Caki2 (cell line): ENCODE measurements around the gene NUBPL. TPM values are rescaled to one million over a fixed set of nuclear protein-coding genes. Genes with fewer than 3 reads are reported as not detected.
"Not testable (repeated sequence)": the region's sequence is repeated elsewhere in the genome, so short reads cannot be mapped to it uniquely, and the experiment has no call there.

Source experiments
- DNase-seq: peaks from one replicate; pipeline ENCODE4 v3.0.0-alpha.2; 2015; ENCODE audit warnings: low read depth
- in situ Hi-C: cut with HindIII; loops from 2 replicates; pipeline ENCODE4 v1.10.0; 2016; ENCODE audit warnings: low sequenced_read_pairs, low pct_unique_long_range_greater_than_20kb, mixed read lengths
- total RNA-seq: library from RNA; depleted of rRNA; stranded (reverse); fragments of >200 nt; shearing (Covaris generic); gene quantifications from 2 replicates; pipeline ENCODE4 v1.2.3, GENCODE V29; 2014; ENCODE audit warnings: low replicate concordance

Gene NUBPL
- total RNA-seq, 1 experiment from 2014 or later: 8.0 TPM

GRCh38 chr14:31622060-31622459 is 60.9 kb downstream of the NUBPL start:
- no peak for DNase-seq
- in situ Hi-C loops: no loop called here

- in situ Hi-C loops, DNase-seq: not testable (repeated sequence)
Measured at GRCh38 chr14:31652900-31653299, 91.7 kb downstream of the NUBPL start.

GRCh38 chr14:31657917-31658316 is 96.7 kb downstream of the NUBPL start:
- DNase-seq: no peak
- in situ Hi-C loops: no loop called here

GRCh38 chr14:31659278-31659677 is 98.1 kb downstream of the NUBPL start:
- DNase-seq: no peak
- in situ Hi-C loops: no loop called here

GRCh38 chr14:31660191-31660590 is 99.0 kb downstream of the NUBPL start:
- in situ Hi-C loops: no loop called here
- no peak for DNase-seq

- no peak for DNase-seq
- in situ Hi-C loops: no loop called here
Measured at GRCh38 chr14:31660728-31661127, 99.5 kb downstream of the NUBPL start.

- in situ Hi-C loops: no loop called here
- no peak for DNase-seq
Measured at GRCh38 chr14:31668348-31668747, 107.1 kb downstream of the NUBPL start.

GRCh38 chr14:31672709-31673108 is 111.5 kb downstream of the NUBPL start:
- no peak for DNase-seq
- in situ Hi-C loops: no loop called here

GRCh38 chr14:31677052-31677451 is 115.8 kb downstream of the NUBPL start:
- in situ Hi-C loops: no loop called here
- DNase-seq: no peak

- in situ Hi-C loops: no loop called here
- DNase-seq: no peak
Measured at GRCh38 chr14:31677630-31678029, 116.4 kb downstream of the NUBPL start.

- no peak for DNase-seq
- in situ Hi-C loops: no loop called here
Measured at GRCh38 chr14:31678421-31679249, 117.4 kb downstream of the NUBPL start.

GRCh38 chr14:31682768-31683167 is 121.6 kb downstream of the NUBPL start:
- in situ Hi-C loops: no loop called here
- no peak for DNase-seq

GRCh38 chr14:31687726-31688125 is 126.5 kb downstream of the NUBPL start:
- DNase-seq: no peak
- in situ Hi-C loops: no loop called here

GRCh38 chr14:31690056-31690455 is 128.9 kb downstream of the NUBPL start:
- DNase-seq: no peak
- in situ Hi-C loops: no loop called here

GRCh38 chr14:31692376-31692781 is 131.2 kb downstream of the NUBPL start:
- in situ Hi-C loops: no loop called here
- no peak for DNase-seq

- DNase-seq: no peak
- in situ Hi-C loops: no loop called here
Measured at GRCh38 chr14:31696378-31696777, 135.2 kb downstream of the NUBPL start.

- DNase-seq: no peak
- in situ Hi-C loops: no loop called here
Measured at GRCh38 chr14:31699809-31700208, 138.6 kb downstream of the NUBPL start.

- in situ Hi-C loops: no loop called here
- DNase-seq: no peak
Measured at GRCh38 chr14:31700282-31701074, 139.3 kb downstream of the NUBPL start.

- in situ Hi-C loops: no loop called here
- DNase-seq: no peak
Measured at GRCh38 chr14:31702130-31702529, 140.9 kb downstream of the NUBPL start.
